OCI-LY1 (cell line): ENCODE data around the gene HPS1.

Experiments used
- CTCF ChIP-seq: fragments of 200-600 bp; sonication (generic), shearing (Covaris generic); IDR thresholded peaks from 2 replicates; pipeline ENCODE4 v1.5.1; 2017; ENCODE audit warnings: mild to moderate bottlenecking, antibody characterized with exemption, low read length, moderate library complexity, mixed read lengths
- EZH2 ChIP-seq: fragments of 200-600 bp; sonication (generic), shearing (Covaris generic); IDR thresholded peaks from 2 replicates; pipeline ENCODE4 v1.8.0; 2017; ENCODE audit warnings: borderline replicate concordance, mixed run types, mild to moderate bottlenecking, antibody characterized with exemption, low read length, moderate library complexity, mixed read lengths

GRCh38 chr10:98430427-98430826, 16.3 kb downstream of the HPS1 start:
- TF ChIP-seq CTCF (no peak), EZH2 (no peak)
